Skin of body (tissue), 2 donors: ENCODE data around the gene CDK18. TPM values are rescaled to one million over a fixed set of nuclear protein-coding genes. Genes with fewer than 3 reads are reported as not detected.

Experiments used
- DNase-seq: peaks from one replicate; lab custom pipeline; 2025; lab: John Stamatoyannopoulos, UW
- total RNA-seq: library from RNA; depleted of rRNA; stranded (reverse); fragments of >200 nt; gene quantifications from one replicate; pipeline ENCODE4 v1.2.3, GENCODE V29; 2014

Gene CDK18
- total RNA-seq, 1 donor from 2014 or later = 4.2 TPM

- no peak for DNase-seq
Observed at GRCh38 chr1:205522692-205523091, 18.2 kb downstream of the CDK18 start.

GRCh38 chr1:205523261-205523890, 18.9 kb downstream of the CDK18 start:
- no peak for DNase-seq

- peak; percentile 43 for DNase-seq
Observed at GRCh38 chr1:205523891-205524793, 19.7 kb downstream of the CDK18 start.

- no peak for DNase-seq
Observed at GRCh38 chr1:205524794-205525101, 20.3 kb downstream of the CDK18 start.

GRCh38 chr1:205525495-205526285, 21.2 kb downstream of the CDK18 start:
- no peak for DNase-seq

GRCh38 chr1:205526431-205526830, 22.0 kb downstream of the CDK18 start:
- no peak for DNase-seq

- no peak for DNase-seq
Observed at GRCh38 chr1:205527931-205528330, 23.5 kb downstream of the CDK18 start.

GRCh38 chr1:205528446-205528886, 24.0 kb downstream of the CDK18 start:
- DNase-seq = no peak

GRCh38 chr1:205528887-205529825, 24.7 kb downstream of the CDK18 start:
- peak; percentile 33 for DNase-seq

- no peak for DNase-seq
Observed at GRCh38 chr1:205530116-205530515, 25.6 kb downstream of the CDK18 start.

GRCh38 chr1:205531191-205532025, 26.9 kb downstream of the CDK18 start:
- DNase-seq = no peak

- DNase-seq = no peak
Observed at GRCh38 chr1:205532026-205532898, 27.8 kb downstream of the CDK18 start.

- no peak for DNase-seq
Observed at GRCh38 chr1:205532996-205533735, 28.7 kb downstream of the CDK18 start.

- no peak for DNase-seq
Observed at GRCh38 chr1:205533748-205534443, 29.4 kb downstream of the CDK18 start.

GRCh38 chr1:205534444-205534985, 30.0 kb downstream of the CDK18 start:
- DNase-seq = no peak

- DNase-seq = no peak
Observed at GRCh38 chr1:205535096-205535495, 30.6 kb downstream of the CDK18 start.
